ENCODE results near the gene ABAT. TPM values are rescaled to one million over a fixed set of nuclear protein-coding genes. Genes with fewer than 3 reads are reported as not detected.

The ABAT gene
- total RNA-seq, 1 experiment from 2014 or later, result 7.3 TPM

GRCh38 chr16:8676737-8677375 lies 2.4 kb downstream of the ABAT start:
- H3K27ac Mint-ChIP-seq, result no peak overlapping the region
- H3K36me3 Mint-ChIP-seq (ENCODE audit: insufficient read depth in 1 of 3, low read depth in 3 of 3), result peaks cover 0 to 8% (median 2%) of the 10 kb centered on the region in 3 experiments; a peak in 4 of 7 replicates

More at GRCh38 chr16:8676737-8677375, 2.4 kb downstream of the ABAT start:
- no peak overlapping the region for H3K18ac ChIP-seq (ENCODE audit: insufficient read length, low read depth, low read length)
- H2AFZ ChIP-seq (ENCODE audit: low read length), result no peak overlapping the region
- no peak overlapping the region for H2BK15ac ChIP-seq (ENCODE audit: low read depth, low read length)
- H3K56ac ChIP-seq (ENCODE audit: insufficient read length, low read depth, low read length), result no peak overlapping the region
- peaks cover 4 to 7% of the 10 kb centered on the region in 2 experiments for H3K9me3 Mint-ChIP-seq
- no peak overlapping the region for H4K91ac ChIP-seq (ENCODE audit: insufficient read length, low read depth, low read length)
- H3K79me1 ChIP-seq (ENCODE audit: insufficient read depth, low read depth, low read length, poor library complexity, severe bottlenecking), result no peaks in the 10 kb centered on the region
- no peak overlapping the region for H2BK12ac ChIP-seq (ENCODE audit: insufficient read length, low read depth, low read length)
- no peaks in the 10 kb centered on the region for H3K9me3 ChIP-seq (ENCODE audit: control insufficient read depth, low read depth, low read length)
- no peak for TF ChIP-seq CTCF (conservative IDR thresholded peaks at IDR 0.05)
- no peak overlapping the region for H3T11ph ChIP-seq (ENCODE audit: low read length)
- H4K5ac ChIP-seq (ENCODE audit: insufficient read length, low read depth, low read length), result no peak overlapping the region
- H3K23ac ChIP-seq (ENCODE audit: insufficient read length, low read depth, low read length), result no peak overlapping the region
- H3K14ac ChIP-seq (ENCODE audit: insufficient read depth, low read length), result no peak overlapping the region
- no peaks in the 10 kb centered on the region for H3K4me1 ChIP-seq (ENCODE audit: insufficient read depth, low read length)
- DNase-seq, result no peak
- peaks cover 34% of the 10 kb centered on the region for H3K27me3 Mint-ChIP-seq (ENCODE audit: low read depth)
- WGBS (ENCODE audit: extremely low coverage, insufficient read length, low lambda C conversion rate), result no CpG with 5 or more reads among the region's 7 CpGs
- H3K9ac ChIP-seq (ENCODE audit: extremely low read depth, insufficient read length, low read length), result no peak overlapping the region
- no peaks in the 10 kb centered on the region; the same call in 1 of the 2 replicates for H3K27me3 ChIP-seq (ENCODE audit: insufficient read depth, low read length)
- H3K4me3 Mint-ChIP-seq, result no peak overlapping the region
- H3K27ac ChIP-seq (ENCODE audit: insufficient read length, low read depth, low read length), result no peak overlapping the region
- H3K4me2 ChIP-seq (ENCODE audit: insufficient read depth, insufficient read length, low read length), result no peak overlapping the region
- no peak overlapping the region for H2AK5ac ChIP-seq (ENCODE audit: insufficient read length, low read length)
- no peaks in the 10 kb centered on the region for H3K79me2 ChIP-seq (ENCODE audit: insufficient read depth, low read length)
- H2BK20ac ChIP-seq (ENCODE audit: low read depth, low read length, poor library complexity, severe bottlenecking), result no peak overlapping the region
- no peak overlapping the region for H4K8ac ChIP-seq (replicated peaks; ENCODE audit: insufficient read length, low read depth, low read length)
- no peak overlapping the region for H2BK120ac ChIP-seq (ENCODE audit: low read depth, low read length, poor library complexity, severe bottlenecking)
- H3K4ac ChIP-seq (ENCODE audit: low read depth, low read length), result no peak overlapping the region
- peaks cover 5% of the 10 kb centered on the region for H3K23me2 ChIP-seq (ENCODE audit: insufficient read length, low read depth, low read length, poor library complexity, severe bottlenecking)
- H3K4me1 Mint-ChIP-seq, result peaks cover 11 to 12% of the 10 kb centered on the region in 2 experiments
- no peaks in the 10 kb centered on the region for H4K20me1 ChIP-seq (ENCODE audit: control insufficient read depth, insufficient read depth, insufficient read length)
- no peak overlapping the region for H2BK5ac ChIP-seq (ENCODE audit: insufficient read length, low read length)
